K562 (cell line): ENCODE data around the gene LAMA5. TPM values are rescaled to one million over a fixed set of nuclear protein-coding genes. Genes with fewer than 3 reads are reported as not detected.
A peak's percentile ranks its signal among the peaks of the same experiment; 100 is the strongest.

Experiments used
- ASH1L ChIP-seq: fragments of 450-650 bp; IDR thresholded peaks from 2 replicates; pipeline ENCODE4 v1.6.1; 2018; ENCODE audit warnings: borderline replicate concordance, mild to moderate bottlenecking, low read depth; ENCODE audit not compliant: partially characterized antibody
- CBX3 ChIP-seq, 2 experiments: IDR thresholded peaks; 1 replicate in 1 of 2; 2 replicates in 1 of 2; pipeline ENCODE4 v1.6.1; 2012; ENCODE audit warnings: inconsistent platforms in 2 of 2, low read length in 2 of 2, borderline replicate concordance in 1 of 2, control low read depth in 1 of 2
- MAFK ChIP-seq: IDR thresholded peaks from 2 replicates; pipeline ENCODE4 v1.6.1; 2011; ENCODE audit warnings: low read length, improper control_type of control experiment
- NFATC3 ChIP-seq: fragments of 450-650 bp; IDR thresholded peaks from 2 replicates; pipeline ENCODE4 v1.6.1; 2017; ENCODE audit warnings: mild to moderate bottlenecking
- NFIX ChIP-seq: fragments of 250-450 bp; sonication (Bioruptor Pico); IDR thresholded peaks from 2 replicates; pipeline ENCODE4 v1.4.0; 2020; ENCODE audit warnings: low read depth, mild to moderate bottlenecking, moderate library complexity
- PHF21A ChIP-seq: fragments of 450-650 bp; IDR thresholded peaks from 2 replicates; pipeline ENCODE4 v1.6.1; 2017; ENCODE audit warnings: low read depth, borderline replicate concordance
- RAD21 ChIP-seq, 2 experiments: fragments of 250-450 bp in 1 of 2; fragments of 450-650 bp in 1 of 2; sonication (Bioruptor Pico) in 1 of 2; formaldehyde crosslinking in 1 of 2; IDR thresholded peaks in 1 of 2; conservative IDR thresholded peaks in 1 of 2; 2 replicates each; pipeline versions ENCODE4 v1.4.0 to v1.8.0; 2020 to 2022; ENCODE audit warnings: mild to moderate bottlenecking in 2 of 2, moderate library complexity in 1 of 2
- RBFOX2 ChIP-seq: fragments of 200-400 bp; formaldehyde crosslinking; IDR thresholded peaks from 2 replicates; pipeline ENCODE4 v1.6.1; 2017; ENCODE audit warnings: low read depth, mild to moderate bottlenecking, low read length, moderate library complexity
- ZNF408 ChIP-seq: fragments of 250-450 bp; sonication (Bioruptor Pico); IDR thresholded peaks from 2 replicates; pipeline ENCODE4 v1.4.0; 2020; ENCODE audit warnings: low read depth, mild to moderate bottlenecking, moderate library complexity
- ZNF655 ChIP-seq: fragments of 250-450 bp; sonication (Bioruptor Pico); IDR thresholded peaks from 2 replicates; pipeline ENCODE4 v1.5.0; 2021
- polyA plus RNA-seq, 8 experiments: library from polyadenylated mRNA; depleted of rRNA in 4 of 8; stranded (reverse) in 5 of 8; unstranded in 3 of 8; fragments of >200 nt; fragmentation: Nextera tagmentation in 2 of 8; fragmentation: Illumina TruSeq in 1 of 8; extraction: Ambion mirVana in 2 of 8; extraction: Trizol in 1 of 8; gene quantifications; 2 replicates each; pipeline versions ENCODE4 v1.2.1 to v1.2.3, GENCODE V29; 2011 to 2014; ENCODE audit warnings: inconsistent platforms in 1 of 8, missing spikeins in 1 of 8
- total RNA-seq, 7 experiments: library from RNA; depleted of rRNA in 6 of 7; stranded (reverse); fragments of >200 nt in 6 of 7; fragmentation: Illumina TruSeq in 2 of 7; extraction: Trizol in 2 of 7; gene quantifications; 2 replicates each; pipeline versions ENCODE4 v1.2.1 to v1.2.3, GENCODE V29; 2011 to 2021; ENCODE audit warnings: low replicate concordance in 1 of 7
- TF ChIP-seq, protein P1 (sequence below): fragments of 450-650 bp; formaldehyde crosslinking; IDR thresholded peaks from 2 replicates; pipeline ENCODE4 v1.4.0; 2020; ENCODE audit warnings: mild to moderate bottlenecking, moderate library complexity
- TF ChIP-seq, protein P2 (sequence below): fragments of 200-600 bp; sonication (generic); IDR thresholded peaks from one replicate; pipeline ENCODE4 v1.6.1; 2012; ENCODE audit warnings: mild to moderate bottlenecking, low read depth, low read length, inconsistent platforms

Gene LAMA5
- total and polyA plus RNA-seq, 9 of the 15 experiments (the other 6 are each of a cell fraction or from before 2014, with no cell fraction given) = 0.31 to 101 (median 7.8) TPM

- TF ChIP-seq, protein P1, sequence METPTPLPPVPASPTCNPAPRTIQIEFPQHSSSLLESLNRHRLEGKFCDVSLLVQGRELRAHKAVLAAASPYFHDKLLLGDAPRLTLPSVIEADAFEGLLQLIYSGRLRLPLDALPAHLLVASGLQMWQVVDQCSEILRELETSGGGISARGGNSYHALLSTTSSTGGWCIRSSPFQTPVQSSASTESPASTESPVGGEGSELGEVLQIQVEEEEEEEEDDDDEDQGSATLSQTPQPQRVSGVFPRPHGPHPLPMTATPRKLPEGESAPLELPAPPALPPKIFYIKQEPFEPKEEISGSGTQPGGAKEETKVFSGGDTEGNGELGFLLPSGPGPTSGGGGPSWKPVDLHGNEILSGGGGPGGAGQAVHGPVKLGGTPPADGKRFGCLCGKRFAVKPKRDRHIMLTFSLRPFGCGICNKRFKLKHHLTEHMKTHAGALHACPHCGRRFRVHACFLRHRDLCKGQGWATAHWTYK (CRISPR knock-in tag) = no peak
- no peak for TF ChIP-seq RAD21 (CRISPR knock-in tag; conservative IDR thresholded peaks at IDR 0.05 in 1 of 2, IDR thresholded peaks at IDR 0.05 in 1 of 2)
- no peak for TF ChIP-seq ZNF655 (CRISPR knock-in tag)
- TF ChIP-seq ZNF408 (CRISPR knock-in tag) = no peak
- TF ChIP-seq ASH1L = no peak
- TF ChIP-seq RBFOX2 = peak; percentile 65
- TF ChIP-seq PHF21A = no peak
- no peak for TF ChIP-seq MAFK
- TF ChIP-seq NFIX (CRISPR knock-in tag) = no peak
- TF ChIP-seq, protein P2, sequence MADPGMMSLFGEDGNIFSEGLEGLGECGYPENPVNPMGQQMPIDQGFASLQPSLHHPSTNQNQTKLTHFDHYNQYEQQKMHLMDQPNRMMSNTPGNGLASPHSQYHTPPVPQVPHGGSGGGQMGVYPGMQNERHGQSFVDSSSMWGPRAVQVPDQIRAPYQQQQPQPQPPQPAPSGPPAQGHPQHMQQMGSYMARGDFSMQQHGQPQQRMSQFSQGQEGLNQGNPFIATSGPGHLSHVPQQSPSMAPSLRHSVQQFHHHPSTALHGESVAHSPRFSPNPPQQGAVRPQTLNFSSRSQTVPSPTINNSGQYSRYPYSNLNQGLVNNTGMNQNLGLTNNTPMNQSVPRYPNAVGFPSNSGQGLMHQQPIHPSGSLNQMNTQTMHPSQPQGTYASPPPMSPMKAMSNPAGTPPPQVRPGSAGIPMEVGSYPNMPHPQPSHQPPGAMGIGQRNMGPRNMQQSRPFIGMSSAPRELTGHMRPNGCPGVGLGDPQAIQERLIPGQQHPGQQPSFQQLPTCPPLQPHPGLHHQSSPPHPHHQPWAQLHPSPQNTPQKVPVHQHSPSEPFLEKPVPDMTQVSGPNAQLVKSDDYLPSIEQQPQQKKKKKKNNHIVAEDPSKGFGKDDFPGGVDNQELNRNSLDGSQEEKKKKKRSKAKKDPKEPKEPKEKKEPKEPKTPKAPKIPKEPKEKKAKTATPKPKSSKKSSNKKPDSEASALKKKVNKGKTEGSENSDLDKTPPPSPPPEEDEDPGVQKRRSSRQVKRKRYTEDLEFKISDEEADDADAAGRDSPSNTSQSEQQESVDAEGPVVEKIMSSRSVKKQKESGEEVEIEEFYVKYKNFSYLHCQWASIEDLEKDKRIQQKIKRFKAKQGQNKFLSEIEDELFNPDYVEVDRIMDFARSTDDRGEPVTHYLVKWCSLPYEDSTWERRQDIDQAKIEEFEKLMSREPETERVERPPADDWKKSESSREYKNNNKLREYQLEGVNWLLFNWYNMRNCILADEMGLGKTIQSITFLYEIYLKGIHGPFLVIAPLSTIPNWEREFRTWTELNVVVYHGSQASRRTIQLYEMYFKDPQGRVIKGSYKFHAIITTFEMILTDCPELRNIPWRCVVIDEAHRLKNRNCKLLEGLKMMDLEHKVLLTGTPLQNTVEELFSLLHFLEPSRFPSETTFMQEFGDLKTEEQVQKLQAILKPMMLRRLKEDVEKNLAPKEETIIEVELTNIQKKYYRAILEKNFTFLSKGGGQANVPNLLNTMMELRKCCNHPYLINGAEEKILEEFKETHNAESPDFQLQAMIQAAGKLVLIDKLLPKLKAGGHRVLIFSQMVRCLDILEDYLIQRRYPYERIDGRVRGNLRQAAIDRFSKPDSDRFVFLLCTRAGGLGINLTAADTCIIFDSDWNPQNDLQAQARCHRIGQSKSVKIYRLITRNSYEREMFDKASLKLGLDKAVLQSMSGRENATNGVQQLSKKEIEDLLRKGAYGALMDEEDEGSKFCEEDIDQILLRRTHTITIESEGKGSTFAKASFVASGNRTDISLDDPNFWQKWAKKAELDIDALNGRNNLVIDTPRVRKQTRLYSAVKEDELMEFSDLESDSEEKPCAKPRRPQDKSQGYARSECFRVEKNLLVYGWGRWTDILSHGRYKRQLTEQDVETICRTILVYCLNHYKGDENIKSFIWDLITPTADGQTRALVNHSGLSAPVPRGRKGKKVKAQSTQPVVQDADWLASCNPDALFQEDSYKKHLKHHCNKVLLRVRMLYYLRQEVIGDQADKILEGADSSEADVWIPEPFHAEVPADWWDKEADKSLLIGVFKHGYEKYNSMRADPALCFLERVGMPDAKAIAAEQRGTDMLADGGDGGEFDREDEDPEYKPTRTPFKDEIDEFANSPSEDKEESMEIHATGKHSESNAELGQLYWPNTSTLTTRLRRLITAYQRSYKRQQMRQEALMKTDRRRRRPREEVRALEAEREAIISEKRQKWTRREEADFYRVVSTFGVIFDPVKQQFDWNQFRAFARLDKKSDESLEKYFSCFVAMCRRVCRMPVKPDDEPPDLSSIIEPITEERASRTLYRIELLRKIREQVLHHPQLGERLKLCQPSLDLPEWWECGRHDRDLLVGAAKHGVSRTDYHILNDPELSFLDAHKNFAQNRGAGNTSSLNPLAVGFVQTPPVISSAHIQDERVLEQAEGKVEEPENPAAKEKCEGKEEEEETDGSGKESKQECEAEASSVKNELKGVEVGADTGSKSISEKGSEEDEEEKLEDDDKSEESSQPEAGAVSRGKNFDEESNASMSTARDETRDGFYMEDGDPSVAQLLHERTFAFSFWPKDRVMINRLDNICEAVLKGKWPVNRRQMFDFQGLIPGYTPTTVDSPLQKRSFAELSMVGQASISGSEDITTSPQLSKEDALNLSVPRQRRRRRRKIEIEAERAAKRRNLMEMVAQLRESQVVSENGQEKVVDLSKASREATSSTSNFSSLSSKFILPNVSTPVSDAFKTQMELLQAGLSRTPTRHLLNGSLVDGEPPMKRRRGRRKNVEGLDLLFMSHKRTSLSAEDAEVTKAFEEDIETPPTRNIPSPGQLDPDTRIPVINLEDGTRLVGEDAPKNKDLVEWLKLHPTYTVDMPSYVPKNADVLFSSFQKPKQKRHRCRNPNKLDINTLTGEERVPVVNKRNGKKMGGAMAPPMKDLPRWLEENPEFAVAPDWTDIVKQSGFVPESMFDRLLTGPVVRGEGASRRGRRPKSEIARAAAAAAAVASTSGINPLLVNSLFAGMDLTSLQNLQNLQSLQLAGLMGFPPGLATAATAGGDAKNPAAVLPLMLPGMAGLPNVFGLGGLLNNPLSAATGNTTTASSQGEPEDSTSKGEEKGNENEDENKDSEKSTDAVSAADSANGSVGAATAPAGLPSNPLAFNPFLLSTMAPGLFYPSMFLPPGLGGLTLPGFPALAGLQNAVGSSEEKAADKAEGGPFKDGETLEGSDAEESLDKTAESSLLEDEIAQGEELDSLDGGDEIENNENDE = no peak
- no peak for TF ChIP-seq NFATC3
- no peak for TF ChIP-seq CBX3 (IDR thresholded peaks at IDR 0.05; ENCODE audit: borderline replicate concordance in 1 of 2, low read length in 2 of 2)
Observed at GRCh38 chr20:62388839-62389600, 21.9 kb upstream of the LAMA5 start (continued).
